ENCODE results near the gene STRBP.
"Not testable (repeated sequence)": the region's sequence is repeated elsewhere in the genome, so short reads cannot be mapped to it uniquely, and the experiment has no call there.

STRBP gene

GRCh38 chr9:123196124-123196523 lies 72.3 kb downstream of the STRBP start:
- TF ChIP-seq CTCF (conservative IDR thresholded peaks at IDR 0.05; ENCODE audit: low read depth, low read length), result no peak
- no peak overlapping the region for H3K4me3 ChIP-seq (ENCODE audit: low read length)
- DNase-seq (ENCODE audit: low read depth), result no peak

GRCh38 chr9:123194023-123194422 lies 74.4 kb downstream of the STRBP start:
- no peak for TF ChIP-seq CTCF (conservative IDR thresholded peaks at IDR 0.05; ENCODE audit: low read depth, low read length)
- no peak for DNase-seq (ENCODE audit: low read depth)

GRCh38 chr9:123191680-123192079 lies 76.7 kb downstream of the STRBP start:
- no peak for TF ChIP-seq CTCF (conservative IDR thresholded peaks at IDR 0.05; ENCODE audit: low read depth, low read length)
- no peak overlapping the region for H3K4me3 ChIP-seq (ENCODE audit: low read length)
- DNase-seq (ENCODE audit: low read depth), result no peak

More at GRCh38 chr9:123194023-123194422, 74.4 kb downstream of the STRBP start:
- no peak overlapping the region for H3K4me3 ChIP-seq (ENCODE audit: low read length)

GRCh38 chr9:123191260-123191659 lies 77.1 kb downstream of the STRBP start:
- no peak for TF ChIP-seq CTCF (conservative IDR thresholded peaks at IDR 0.05; ENCODE audit: low read depth, low read length)
- no peak overlapping the region for H3K4me3 ChIP-seq (ENCODE audit: low read length)
- DNase-seq (ENCODE audit: low read depth), result no peak

GRCh38 chr9:123187131-123187530 lies 81.3 kb downstream of the STRBP start:
- no peak for TF ChIP-seq CTCF (conservative IDR thresholded peaks at IDR 0.05; ENCODE audit: low read depth, low read length)
- H3K4me3 ChIP-seq (ENCODE audit: low read length), result no peak overlapping the region

GRCh38 chr9:123186029-123186428 lies 82.4 kb downstream of the STRBP start:
- not testable (repeated sequence) for DNase-seq (ENCODE audit: low read depth); H3K4me3 ChIP-seq (ENCODE audit: low read length)

More at GRCh38 chr9:123187131-123187530, 81.3 kb downstream of the STRBP start:
- no peak for DNase-seq (ENCODE audit: low read depth)

GRCh38 chr9:123176949-123177348 lies 91.4 kb downstream of the STRBP start:
- no peak overlapping the region for H3K4me3 ChIP-seq (ENCODE audit: low read length)
- no peak for TF ChIP-seq CTCF (conservative IDR thresholded peaks at IDR 0.05; ENCODE audit: low read depth, low read length)
- DNase-seq (ENCODE audit: low read depth), result no peak

Data from retinal pigment epithelial cell (primary cell).